Measurements from ENCODE around the gene MAGI1. TPM values are rescaled to one million over a fixed set of nuclear protein-coding genes. Genes with fewer than 3 reads are reported as not detected.

MAGI1 gene
- total RNA-seq, 1 donor from 2014 or later: 21.9 TPM

DNA sequence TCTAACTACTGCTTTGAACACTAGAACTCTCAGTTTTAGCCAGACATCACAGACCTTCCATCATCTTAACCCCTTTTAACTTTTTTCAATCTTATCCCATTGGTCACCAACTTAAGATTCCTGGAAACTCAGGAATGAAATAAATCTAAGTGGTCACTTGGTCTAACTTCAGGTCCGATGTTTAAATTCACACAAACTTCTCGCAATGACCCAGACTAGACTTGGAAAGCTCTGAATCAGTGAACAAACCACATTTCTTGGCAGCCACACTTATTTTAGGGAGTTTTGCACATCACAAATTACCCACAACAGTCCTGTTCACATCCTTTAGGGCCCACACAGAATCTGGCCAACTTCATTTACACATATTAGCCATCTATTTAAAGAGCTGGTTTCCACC is 118.9 kb downstream of the MAGI1 start:
- Mint-ChIP-seq H3K27ac (ENCODE audit: unreplicated experiment) (no peak overlapping the region), H3K4me1 (ENCODE audit: unreplicated experiment) (no peaks in the 10 kb centered on the region)
- TF ChIP-seq, protein P1, sequence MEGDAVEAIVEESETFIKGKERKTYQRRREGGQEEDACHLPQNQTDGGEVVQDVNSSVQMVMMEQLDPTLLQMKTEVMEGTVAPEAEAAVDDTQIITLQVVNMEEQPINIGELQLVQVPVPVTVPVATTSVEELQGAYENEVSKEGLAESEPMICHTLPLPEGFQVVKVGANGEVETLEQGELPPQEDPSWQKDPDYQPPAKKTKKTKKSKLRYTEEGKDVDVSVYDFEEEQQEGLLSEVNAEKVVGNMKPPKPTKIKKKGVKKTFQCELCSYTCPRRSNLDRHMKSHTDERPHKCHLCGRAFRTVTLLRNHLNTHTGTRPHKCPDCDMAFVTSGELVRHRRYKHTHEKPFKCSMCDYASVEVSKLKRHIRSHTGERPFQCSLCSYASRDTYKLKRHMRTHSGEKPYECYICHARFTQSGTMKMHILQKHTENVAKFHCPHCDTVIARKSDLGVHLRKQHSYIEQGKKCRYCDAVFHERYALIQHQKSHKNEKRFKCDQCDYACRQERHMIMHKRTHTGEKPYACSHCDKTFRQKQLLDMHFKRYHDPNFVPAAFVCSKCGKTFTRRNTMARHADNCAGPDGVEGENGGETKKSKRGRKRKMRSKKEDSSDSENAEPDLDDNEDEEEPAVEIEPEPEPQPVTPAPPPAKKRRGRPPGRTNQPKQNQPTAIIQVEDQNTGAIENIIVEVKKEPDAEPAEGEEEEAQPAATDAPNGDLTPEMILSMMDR (IDR thresholded peaks at IDR 0.05): no peak

GRCh38 chr3:65915477-65915876 is 123.2 kb downstream of the MAGI1 start:
- Mint-ChIP-seq H3K36me3 (ENCODE audit: unreplicated experiment) (no peaks in the 10 kb centered on the region), H3K9me3 (ENCODE audit: unreplicated experiment) (peaks cover 12% of the 10 kb centered on the region), H3K27me3 (ENCODE audit: unreplicated experiment) (no peaks in the 10 kb centered on the region), H3K27ac (ENCODE audit: unreplicated experiment) (no peak overlapping the region), H3K4me1 (ENCODE audit: unreplicated experiment) (no peaks in the 10 kb centered on the region), H3K4me3 (ENCODE audit: unreplicated experiment) (no peak overlapping the region)
- no peak for DNase-seq (ENCODE audit: extremely low spot score, unreplicated experiment)
- TF ChIP-seq, protein P1 (IDR thresholded peaks at IDR 0.05): no peak

More for the DNA sequence above, 118.9 kb downstream of the MAGI1 start:
- DNase-seq (ENCODE audit: extremely low spot score, unreplicated experiment): no peak
- H3K4me3 Mint-ChIP-seq (ENCODE audit: unreplicated experiment): no peak overlapping the region
- peaks cover 12% of the 10 kb centered on the region for H3K9me3 Mint-ChIP-seq (ENCODE audit: unreplicated experiment)
- H3K36me3 Mint-ChIP-seq (ENCODE audit: unreplicated experiment): no peaks in the 10 kb centered on the region
- no peaks in the 10 kb centered on the region for H3K27me3 Mint-ChIP-seq (ENCODE audit: unreplicated experiment)

DNA sequence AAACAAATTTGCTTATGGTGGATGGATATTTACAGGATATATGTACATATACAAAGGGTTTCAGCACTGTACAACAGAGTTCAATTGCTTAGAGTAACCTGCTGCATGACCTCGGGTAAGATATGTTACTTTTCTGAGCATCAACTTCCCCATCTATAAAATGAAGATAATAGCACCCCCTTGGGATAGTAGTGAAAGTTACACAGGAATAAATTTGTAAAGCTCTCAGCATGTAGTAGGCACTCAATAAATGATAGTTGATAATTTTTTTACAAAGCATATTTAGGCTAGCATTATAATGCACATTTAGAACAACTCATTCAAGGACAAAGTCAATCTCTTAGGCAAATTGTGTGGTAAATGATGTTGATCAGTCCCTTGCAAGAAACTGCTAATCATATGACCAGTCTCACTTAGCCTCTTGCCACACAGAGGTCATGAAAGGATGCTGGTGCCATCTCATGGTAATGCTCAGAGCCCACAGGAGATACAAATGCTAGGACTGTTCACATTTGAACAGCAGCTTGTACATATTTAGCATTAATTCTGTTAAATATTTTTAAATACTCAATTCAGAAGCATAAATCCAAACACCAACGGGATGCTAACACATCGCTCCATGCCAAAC is 123.9 kb downstream of the MAGI1 start:
- H3K36me3 Mint-ChIP-seq (ENCODE audit: unreplicated experiment): no peaks in the 10 kb centered on the region
- DNase-seq (ENCODE audit: extremely low spot score, unreplicated experiment): no peak
- no peaks in the 10 kb centered on the region for H3K4me1 Mint-ChIP-seq (ENCODE audit: unreplicated experiment)
- H3K4me3 Mint-ChIP-seq (ENCODE audit: unreplicated experiment): no peak overlapping the region
- TF ChIP-seq, protein P1 (IDR thresholded peaks at IDR 0.05): peak; percentile 22
- no peaks in the 10 kb centered on the region for H3K27me3 Mint-ChIP-seq (ENCODE audit: unreplicated experiment)
- peaks cover 12% of the 10 kb centered on the region for H3K9me3 Mint-ChIP-seq (ENCODE audit: unreplicated experiment)
- H3K27ac Mint-ChIP-seq (ENCODE audit: unreplicated experiment): no peak overlapping the region

GRCh38 chr3:65914032-65914739 is 124.5 kb downstream of the MAGI1 start:
- Mint-ChIP-seq H3K4me1 (ENCODE audit: unreplicated experiment) (no peaks in the 10 kb centered on the region), H3K9me3 (ENCODE audit: unreplicated experiment) (peaks cover 12% of the 10 kb centered on the region), H3K36me3 (ENCODE audit: unreplicated experiment) (no peaks in the 10 kb centered on the region), H3K27ac (ENCODE audit: unreplicated experiment) (no peak overlapping the region), H3K4me3 (ENCODE audit: unreplicated experiment) (no peak overlapping the region), H3K27me3 (ENCODE audit: unreplicated experiment) (no peaks in the 10 kb centered on the region)
- TF ChIP-seq, protein P1 (IDR thresholded peaks at IDR 0.05): peak; percentile 30
- no peak for DNase-seq (ENCODE audit: extremely low spot score, unreplicated experiment)

DNA sequence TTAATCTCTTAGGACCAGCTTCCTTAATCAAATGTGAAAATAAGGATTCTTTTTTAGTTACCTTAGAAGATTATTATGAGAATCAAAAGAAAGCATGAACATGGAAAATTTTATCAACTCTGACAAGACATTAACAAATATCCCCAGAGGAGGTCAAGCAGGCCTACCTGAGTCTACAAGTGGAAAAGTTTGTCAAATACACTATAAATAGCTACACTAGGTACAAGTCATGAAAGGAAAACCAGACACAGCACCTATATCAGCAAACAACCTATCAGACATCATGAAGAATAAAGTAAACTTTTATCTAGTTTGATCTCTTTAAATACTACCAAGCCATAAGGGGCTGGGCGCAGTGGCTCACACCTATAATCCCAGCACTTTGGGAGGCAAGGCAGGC is 126.1 kb downstream of the MAGI1 start:
- Mint-ChIP-seq H3K27me3 (ENCODE audit: unreplicated experiment) (no peaks in the 10 kb centered on the region), H3K27ac (ENCODE audit: unreplicated experiment) (no peak overlapping the region), H3K4me3 (ENCODE audit: unreplicated experiment) (no peak overlapping the region), H3K4me1 (ENCODE audit: unreplicated experiment) (no peaks in the 10 kb centered on the region), H3K36me3 (ENCODE audit: unreplicated experiment) (no peaks in the 10 kb centered on the region), H3K9me3 (ENCODE audit: unreplicated experiment) (peaks cover 4% of the 10 kb centered on the region)
- TF ChIP-seq, protein P1 (IDR thresholded peaks at IDR 0.05): no peak
- no peak for DNase-seq (ENCODE audit: extremely low spot score, unreplicated experiment)

All from osteocyte (in vitro differentiated cells).